Astrocyte (in vitro differentiated cells and primary cell): Measurements from ENCODE around the gene GART.

Source experiments
- EZH2 ChIP-seq: IDR thresholded peaks from 2 replicates; pipeline ENCODE4 v1.6.1; 2012; ENCODE audit warnings: mild to moderate bottlenecking, low read length, inconsistent platforms; ENCODE audit not compliant: insufficient read depth
- TF ChIP-seq, protein P1 (sequence below): IDR thresholded peaks from 2 replicates; pipeline ENCODE4 v1.5.1; 2011; ENCODE audit warnings: low read depth, mild to moderate bottlenecking, inconsistent platforms, low read length, moderate library complexity; ENCODE audit not compliant: insufficient read depth

GRCh38 chr21:33559813-33560212, 17.9 kb upstream of the GART start:
- TF ChIP-seq, protein P1, sequence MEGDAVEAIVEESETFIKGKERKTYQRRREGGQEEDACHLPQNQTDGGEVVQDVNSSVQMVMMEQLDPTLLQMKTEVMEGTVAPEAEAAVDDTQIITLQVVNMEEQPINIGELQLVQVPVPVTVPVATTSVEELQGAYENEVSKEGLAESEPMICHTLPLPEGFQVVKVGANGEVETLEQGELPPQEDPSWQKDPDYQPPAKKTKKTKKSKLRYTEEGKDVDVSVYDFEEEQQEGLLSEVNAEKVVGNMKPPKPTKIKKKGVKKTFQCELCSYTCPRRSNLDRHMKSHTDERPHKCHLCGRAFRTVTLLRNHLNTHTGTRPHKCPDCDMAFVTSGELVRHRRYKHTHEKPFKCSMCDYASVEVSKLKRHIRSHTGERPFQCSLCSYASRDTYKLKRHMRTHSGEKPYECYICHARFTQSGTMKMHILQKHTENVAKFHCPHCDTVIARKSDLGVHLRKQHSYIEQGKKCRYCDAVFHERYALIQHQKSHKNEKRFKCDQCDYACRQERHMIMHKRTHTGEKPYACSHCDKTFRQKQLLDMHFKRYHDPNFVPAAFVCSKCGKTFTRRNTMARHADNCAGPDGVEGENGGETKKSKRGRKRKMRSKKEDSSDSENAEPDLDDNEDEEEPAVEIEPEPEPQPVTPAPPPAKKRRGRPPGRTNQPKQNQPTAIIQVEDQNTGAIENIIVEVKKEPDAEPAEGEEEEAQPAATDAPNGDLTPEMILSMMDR = no peak
- TF ChIP-seq EZH2 = no peak
